Measurements from ENCODE around the gene LRP1.

Gene LRP1

DNA sequence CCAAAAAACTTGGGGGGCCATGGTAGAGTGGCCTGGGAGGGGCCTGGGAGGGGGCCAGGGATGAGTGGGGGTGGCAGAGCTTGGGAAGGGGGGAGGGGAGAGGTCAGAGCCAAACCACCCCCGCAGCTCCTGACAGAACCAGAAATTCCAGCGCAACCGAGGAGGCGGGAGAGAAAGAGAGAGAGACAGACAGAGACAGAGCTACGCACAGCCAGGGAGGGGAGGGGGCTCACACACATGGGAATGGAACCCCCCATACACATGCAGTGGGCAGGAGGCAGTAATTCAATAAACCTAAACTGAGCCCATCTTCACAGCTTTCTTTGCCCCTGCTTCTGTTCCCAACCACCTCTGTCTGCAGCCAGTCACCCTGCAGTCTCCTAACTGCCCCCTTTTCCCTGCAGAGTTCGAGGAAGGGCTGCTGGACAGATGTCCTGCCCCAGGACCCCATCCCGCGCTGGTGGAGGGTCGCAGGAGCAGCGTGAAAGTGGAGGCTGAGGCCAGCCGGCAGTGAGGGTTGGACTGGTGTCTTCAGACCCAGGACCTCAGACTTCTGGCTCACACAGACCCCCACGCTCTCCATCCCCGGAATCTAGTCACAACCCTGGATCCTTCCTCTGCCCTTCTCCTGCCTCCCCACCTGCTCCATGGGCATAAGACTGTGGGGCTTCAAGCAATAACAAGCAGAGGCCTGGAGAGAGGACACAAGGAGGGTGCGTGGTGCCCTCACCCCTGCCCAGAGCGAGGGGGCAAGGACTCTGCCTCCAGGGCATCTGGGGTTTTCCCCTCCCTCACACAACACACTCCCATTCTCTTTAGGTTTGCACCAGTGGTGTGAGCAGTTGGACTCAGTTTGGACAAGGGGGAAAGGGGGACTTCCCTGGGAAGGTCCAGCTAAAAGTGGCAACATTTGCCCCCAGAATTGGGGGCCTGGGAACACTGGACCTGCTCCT is 33.8 kb upstream of the LRP1 start:
- DNase-seq (ENCODE audit: low read depth, low spot score) = no peak

DNA sequence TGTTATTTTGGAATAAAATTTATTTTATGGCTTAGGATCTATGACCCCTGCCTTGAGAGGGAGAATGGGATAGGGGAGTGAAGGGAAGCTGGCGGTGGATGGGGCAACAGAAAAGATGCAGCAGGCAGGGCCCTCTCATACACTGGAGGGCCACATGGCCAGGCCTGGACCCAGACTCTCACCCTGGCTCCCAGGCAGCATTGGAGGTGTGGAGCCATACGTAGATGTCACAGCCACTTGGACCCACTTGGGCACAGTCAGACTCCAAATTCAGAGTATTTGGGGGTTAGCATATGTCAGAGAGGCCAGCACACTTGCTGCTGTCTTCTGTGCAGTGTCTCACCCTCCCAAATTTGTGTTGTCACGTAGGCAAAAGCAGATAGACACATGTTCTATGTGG is 32.8 kb upstream of the LRP1 start:
- no peak for DNase-seq (ENCODE audit: low read depth, low spot score)

DNA sequence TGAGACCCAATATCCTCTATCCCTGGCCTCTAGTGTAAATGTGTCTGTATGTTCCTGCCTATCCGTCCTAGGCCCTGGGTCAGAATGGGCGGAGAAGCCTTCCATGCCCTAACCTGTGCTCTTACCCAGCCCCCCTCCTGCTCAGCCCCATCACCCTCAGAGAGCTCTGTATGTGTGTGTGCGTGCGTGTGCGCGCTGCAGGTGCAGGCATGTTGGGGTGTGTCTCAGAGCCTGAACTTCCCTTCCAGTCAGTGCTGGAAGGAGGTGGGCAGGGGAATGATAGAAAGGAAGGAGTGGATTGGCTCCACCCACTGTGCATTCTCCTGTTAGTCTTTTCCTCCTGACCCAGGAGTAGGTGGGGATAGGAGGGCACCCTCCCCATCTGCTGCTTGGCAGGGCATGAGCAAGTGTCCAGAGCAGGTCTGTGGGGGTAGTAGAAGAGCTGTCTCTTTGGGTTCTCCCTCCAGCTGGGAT is 32.1 kb upstream of the LRP1 start:
- DNase-seq (ENCODE audit: low read depth, low spot score) = no peak

DNA sequence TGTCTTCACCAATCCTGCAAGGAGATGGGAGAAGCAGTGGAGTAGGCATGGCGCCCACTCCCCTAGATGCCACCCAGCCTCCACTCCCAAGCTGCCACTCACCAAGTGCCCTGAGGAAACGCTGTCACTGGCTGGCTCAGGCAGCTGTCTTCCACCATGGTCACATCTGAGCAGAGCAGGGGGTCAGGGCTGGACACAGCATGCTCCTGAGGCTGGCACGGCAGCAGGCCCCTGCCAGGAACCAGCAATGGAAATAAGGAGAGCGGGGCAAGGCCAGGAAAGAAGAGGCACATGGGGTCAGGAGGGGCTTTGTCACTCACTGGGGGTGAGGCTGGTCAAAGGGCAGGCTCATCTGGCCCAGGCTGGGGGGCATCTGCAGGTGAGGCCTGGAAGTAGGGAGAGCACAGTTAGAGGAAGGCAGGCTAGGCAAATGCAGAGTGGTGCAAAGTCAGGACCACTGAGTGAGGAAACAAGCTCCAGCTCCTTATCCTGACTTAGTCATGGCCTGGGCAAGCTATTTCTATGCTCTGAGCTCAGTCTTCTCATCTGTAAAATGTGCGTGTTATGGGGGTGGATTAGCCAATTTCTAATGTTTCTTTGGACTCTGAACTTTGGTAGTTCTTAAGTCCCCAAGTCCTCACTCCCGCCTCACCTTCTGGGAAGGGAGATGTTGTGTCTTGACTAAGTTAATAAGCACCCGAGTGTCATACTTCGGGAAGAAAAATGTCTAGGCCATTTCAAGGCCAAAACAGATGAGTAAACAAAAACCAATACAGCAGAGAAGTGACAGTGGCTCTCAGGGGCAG is 31.3 kb upstream of the LRP1 start:
- DNase-seq (ENCODE audit: low read depth, low spot score) = no peak

DNA sequence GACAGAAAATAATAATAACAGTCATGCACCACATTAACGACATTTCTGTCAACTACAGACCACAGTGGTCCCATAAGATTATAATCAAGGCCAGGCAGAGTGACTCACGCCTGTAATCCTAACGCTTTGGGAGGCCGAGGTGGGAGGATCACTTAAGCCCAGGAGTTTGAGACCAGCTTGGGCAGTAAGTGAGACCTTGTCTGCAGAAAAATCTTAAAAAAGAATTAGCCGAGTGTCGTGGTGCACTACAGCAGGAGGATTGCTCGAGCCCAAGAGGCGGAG is 30.8 kb upstream of the LRP1 start:
- no peak for DNase-seq (ENCODE audit: low read depth, low spot score)

DNA sequence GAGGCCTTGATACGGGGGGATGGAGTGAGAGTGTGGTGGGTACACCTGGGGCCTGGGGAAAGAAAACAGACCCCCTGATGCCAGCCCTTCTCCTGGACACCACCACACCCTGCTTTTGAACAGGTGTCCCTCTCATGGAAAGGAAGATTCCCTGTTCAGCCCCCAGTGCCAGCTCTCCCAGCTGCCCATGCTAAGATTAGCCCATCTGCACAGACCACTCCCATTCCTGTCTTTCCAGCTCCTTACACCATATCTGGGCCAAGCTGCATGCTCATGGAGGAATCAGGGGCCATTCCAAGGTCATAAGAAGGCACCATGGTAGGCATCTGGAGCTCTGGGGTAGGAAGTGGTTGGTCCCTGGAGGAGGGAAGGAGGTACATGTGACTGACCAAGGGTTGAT is 29.7 kb upstream of the LRP1 start:
- DNase-seq (ENCODE audit: low read depth, low spot score) = no peak

DNA sequence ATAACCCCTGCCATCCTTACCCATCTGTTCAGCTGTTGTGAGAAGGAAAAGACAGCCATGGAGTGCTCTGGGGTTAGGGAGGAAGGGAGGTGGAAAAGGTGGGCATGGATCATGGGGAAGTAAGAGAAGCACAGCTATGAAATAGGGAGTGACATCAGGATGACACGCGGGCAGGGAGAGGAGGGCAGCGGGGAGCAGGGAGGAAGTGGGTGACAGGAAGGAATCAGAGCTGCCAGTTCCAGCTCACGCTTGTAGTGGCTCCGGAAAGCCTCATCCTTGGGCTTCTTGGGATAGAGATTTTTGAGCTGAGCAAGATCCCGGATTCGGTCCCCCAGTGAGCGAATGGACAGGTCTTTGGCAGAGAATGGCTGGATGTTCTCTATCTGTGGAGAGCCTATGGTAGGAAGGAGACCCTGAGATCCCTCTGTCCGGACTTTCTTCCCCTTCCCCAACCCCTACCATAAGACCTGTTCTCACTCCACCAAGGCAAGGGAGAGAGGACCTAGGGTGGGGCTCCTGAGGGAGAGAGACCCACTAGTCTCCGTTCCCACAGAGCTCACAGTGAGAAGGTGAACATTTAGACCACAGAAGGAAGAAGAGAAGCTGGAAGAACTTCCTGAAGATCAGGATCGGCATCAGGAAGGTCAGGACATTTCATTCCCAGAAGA is 29.1 kb upstream of the LRP1 start:
- no peak for DNase-seq (ENCODE audit: low read depth, low spot score)

DNA sequence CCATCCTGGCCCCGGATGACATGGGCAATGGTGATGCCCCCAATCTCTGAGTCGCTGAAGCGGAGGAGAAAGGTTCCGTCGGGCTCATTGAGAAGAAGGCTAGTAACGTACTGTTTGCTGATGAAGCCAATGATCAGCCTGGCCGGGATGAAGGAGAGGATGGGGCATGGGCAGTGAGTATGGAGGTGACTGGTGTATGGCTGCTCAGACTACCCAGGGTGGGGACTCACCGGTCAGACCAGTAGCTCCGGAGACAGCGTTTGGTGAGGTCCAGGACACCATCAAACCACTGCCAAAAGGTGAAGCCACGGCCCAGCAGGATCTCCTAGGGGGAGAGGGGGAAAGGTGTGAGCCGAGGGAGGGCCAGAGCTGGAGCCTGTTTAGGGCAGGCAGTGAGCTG is 28.5 kb upstream of the LRP1 start:
- DNase-seq (ENCODE audit: low read depth, low spot score) = no peak

DNA sequence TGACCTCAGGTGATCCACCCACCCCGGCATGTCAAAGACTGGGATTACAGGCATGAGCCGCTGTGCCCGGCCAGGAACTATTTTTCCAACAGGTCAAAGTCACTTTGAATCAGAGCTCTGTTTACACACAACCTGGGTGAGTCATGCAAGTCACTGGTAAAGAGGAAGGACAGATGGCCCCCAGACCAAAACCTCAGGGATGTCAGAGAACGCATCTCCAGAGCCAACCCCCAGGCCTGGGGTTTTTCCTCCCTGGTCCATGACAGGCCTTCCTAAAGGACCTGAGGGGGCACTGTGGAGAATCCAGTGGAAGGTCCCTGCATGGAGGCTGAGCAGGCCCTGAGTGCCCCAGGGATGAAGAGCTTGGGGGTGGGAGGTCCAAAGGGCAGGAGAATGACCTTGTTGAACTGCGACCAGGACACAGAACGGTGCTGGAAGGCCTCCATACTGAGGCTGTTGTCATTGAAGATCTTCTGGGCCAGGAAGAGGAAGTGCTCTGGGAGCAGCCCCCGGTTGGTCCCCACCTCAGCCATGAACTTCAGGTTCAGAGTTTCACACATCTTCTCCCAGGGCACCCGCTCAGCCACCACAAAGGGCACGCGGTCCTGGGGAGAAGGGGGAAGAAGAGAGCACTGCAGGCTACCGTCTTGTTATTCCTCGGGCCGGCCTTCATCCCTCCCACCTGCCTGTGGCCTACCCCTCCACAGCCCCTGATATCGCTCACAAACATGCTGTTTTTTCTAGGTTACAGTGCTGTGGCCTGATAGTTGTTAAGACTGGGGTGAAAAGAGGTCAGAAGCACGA is 26.2 kb upstream of the LRP1 start:
- no peak for DNase-seq (ENCODE audit: low read depth, low spot score)

DNA sequence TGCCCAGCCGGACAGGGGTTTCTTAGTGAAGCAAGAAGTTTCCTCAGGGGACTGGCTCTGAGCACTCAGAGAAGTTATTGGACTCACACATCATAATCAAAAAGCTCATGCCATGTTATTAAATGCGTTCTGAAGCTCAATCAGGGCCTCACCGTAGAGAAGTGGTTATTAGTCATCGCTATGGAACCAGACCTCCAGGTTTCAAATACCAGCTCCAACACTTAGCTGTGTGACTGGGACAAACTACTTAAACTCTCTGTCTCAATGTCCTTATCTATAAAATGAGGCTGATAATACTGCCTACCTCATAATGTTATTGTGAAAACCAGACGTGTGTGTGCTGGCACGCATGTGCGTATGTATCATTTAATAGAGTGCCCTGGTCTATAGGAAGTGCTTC is 24.4 kb upstream of the LRP1 start:
- no peak for DNase-seq (ENCODE audit: low read depth, low spot score)

DNA sequence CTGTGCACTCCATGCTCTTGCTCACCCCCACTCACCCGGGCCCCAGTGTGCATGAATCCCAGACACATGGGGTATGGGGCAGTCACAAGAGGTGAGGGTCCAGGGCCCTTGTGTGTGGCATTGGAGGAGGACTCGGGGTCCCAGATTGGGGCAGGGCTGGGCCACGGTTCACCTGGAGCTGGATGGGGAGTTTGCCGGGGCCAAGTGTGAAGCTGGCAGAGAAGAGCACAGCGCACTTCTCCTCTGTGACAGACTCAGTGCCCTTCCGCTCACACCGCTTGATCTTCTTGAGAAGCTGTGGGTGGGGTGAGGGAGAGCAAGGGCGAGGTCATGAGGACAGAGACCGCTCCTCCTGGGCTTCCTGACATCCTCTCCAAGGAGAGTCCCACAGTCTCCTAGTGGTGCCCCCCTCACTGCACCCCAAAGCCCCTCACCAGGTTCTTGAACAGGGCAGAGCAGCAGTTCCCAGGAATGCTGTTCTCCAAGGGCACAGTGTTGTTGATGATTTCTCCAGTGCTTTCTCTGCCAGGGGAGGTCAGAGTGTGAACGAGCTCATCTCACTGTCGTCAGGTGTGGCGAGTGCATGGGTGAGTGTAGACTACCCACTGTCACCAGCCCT is 23.9 kb upstream of the LRP1 start:
- DNase-seq (ENCODE audit: low read depth, low spot score) = no peak

DNA sequence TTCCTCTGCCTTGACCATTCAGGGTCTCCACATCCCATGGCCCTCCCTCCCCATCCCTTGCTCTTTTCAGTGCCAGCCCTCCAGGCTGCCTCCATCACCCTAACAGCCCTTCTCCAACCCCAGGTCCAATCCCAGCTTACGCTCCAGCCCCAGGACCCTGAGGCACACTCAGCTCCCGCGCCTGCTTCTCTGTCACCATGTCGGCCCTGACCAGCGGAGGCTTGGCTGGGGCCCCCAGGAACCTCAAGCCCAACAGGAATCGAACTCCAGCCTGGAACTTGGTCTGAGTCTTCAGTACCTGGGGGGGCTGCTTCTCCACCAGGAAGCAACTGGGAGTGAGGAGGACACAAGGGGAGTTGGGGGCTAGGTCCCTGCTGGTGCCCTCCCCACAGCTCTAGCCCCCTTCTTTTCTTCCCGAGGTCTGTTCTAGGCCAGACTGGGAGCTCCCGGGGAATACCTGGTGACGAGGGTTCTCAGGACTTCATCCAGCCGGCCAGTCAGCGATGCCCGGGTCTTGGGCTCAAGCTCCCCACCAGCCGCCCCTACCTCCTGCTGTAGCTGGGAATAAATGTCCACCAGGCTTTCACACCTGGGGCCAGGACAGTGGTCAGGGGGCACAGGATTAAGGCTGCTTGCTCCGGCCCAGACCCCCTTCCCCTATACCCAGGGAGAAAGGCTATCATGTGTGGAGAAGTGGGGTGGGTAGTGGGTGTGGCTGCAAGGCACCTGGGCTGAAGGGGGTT is 23.1 kb upstream of the LRP1 start:
- DNase-seq (ENCODE audit: low read depth, low spot score) = no peak

DNA sequence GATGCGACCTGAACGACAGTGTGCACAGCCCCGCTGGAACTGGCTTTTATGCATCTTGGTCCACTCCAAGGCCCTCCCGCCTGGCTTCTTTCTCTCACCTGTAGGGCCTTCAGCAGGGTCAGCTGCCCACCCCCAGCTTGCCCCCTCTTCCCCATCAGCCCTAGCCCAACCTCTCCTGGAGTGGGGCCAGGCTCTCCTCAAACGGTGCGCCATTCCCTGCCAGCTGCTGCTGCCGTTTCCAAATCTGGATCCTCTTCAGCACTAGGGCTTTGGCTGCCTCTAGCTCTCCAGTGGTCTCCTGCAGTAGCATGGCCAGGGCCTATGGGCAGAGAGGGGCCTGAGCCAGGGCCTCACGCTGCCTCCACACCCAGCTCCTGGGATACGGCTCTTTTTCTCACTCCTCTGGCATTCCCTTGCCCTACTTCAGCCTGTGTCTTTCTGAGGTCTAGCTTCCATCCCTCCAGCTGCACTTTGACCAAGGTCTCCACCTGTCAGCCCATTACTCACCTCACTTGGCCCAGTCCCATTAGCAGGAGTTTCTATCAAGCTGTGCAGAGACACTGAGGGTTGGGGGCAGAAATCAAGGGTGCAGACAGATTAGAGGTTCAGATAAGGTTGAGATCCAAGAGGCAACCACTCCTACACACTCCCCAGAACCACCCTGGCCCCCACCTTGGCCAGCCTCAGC is 22.1 kb upstream of the LRP1 start:
- no peak for DNase-seq (ENCODE audit: low read depth, low spot score)

DNA sequence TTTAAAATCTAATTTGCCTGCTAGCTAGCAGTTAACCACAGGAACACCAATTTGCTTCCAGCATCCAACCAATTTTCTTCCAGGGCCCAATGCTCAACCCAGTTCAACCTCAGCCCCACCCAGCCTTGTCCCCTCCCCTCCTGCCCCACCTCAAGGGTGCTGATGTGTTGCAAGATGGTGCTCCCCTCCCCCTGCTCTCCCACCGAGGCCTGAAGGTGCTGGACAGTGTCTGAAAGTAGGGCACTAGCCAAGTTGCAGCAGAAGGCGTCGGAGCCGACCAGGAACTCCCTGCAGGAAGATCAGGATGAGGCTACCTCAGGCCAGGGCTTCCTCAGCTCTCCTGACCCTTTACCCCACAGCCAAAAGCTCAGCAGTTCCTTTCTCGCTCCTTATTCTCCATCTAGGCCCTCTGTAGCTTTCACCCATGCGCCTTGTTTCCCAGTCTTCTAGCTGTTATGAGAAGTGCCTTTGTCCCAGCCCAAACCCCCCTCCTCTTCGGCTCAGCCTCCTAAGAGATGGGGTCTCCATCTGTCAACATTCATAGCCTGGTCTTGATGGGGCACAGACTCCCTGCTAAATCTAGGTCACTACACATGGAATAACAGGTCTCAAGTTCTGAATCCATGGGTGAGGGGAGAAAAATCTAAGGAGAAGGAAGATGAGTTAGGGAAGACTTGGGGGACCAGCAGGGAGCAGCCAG is 20.7 kb upstream of the LRP1 start:
- DNase-seq (ENCODE audit: low read depth, low spot score) = no peak

DNA sequence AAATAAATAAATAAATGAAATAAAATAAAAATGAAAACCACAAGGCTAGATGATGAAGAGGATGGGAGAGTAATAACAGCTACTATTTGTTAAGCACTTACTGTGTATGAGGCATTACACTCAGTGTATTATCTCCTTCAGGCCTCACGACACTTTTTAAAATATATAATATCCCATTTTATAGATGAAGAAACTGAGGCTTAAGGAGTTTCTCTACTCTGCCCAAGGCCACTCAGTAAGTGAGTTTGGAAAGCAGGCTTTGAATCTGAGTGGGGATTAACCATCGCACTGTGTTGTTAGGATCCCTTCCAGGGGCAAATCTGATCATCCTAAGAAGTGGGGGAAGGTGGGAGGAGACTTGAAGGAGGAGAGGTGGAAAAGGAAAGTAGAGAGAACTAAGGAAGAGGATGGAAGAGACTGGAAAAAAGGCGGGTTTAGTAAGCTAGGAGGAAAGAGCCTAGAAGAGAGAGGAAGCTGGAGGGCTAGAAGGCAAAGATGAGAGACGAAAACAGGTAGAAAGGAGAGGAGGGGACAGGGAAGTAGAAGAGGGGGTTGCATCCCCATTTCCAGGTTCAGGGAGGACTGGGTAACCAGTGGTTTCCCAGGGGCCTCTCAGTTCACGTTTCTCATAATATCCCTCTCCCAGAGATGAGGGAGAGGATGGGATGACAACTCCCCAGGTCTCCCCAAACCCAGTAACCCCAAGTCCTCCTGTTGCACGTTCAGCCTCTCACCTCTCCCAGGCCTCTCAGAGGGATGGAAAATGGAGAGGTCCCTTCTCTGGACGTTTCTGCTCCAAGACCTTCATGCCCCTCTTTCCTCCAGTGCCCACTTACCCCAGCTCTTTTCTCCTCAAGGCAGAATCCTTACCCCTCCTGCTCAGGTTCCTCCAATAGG is 18.8 kb upstream of the LRP1 start:
- no peak for DNase-seq (ENCODE audit: low read depth, low spot score)

DNA sequence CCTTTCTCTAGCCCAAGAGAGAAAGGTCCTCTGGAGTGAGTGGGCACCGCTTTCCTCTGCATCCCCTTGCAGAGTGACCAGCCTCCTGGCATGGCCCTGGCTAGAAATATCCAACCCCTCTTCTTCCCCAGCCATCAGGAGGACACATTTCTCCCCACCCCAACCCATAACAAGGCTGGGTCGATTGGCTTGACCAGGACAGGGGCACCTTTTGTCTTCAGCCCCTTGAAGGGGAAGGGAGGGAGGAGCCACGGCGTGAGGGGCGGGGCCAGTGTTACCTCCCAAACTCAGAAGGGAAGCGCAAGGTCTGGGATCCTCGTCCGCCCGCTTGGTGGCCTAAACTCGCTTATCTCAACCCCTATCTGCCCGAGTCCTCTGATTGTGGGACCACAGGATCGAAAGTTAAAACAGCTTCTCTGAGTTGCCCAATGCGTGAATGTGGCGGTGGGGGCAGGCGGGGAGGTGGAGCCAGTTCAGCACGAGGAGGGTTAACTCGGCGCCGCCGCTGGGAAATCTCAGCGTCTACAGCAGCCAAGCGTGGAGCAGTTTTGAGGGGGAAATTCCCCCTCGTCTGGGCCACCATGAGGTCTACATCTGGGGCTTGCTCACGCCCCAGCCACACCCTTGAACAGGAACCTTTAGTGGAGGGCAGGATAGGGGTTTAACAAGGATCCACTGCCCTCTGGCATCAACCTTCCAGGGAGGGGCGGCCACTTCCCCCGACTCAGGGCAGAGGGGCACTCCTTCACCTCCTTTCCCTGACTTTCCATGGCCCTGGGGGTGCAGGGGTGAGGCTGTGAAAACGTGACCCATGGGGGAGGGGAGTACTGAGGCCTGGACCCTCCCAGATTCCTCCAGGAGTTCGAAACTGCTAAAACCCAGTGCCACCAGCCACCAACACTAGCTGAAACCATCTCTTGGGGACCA is 17.9 kb upstream of the LRP1 start:
- no peak for DNase-seq (ENCODE audit: low read depth, low spot score)
